ENCODE measurements around the gene C1orf87.

C1orf87 gene

GRCh38 chr1:60073605-60074278 lies at the start of gene C1orf87:
TSS of gene C1orf87 (minus strand) at chr1:60073770. CDS start at chr1:60072643, 1,127 bp downstream.
- DNase-seq, result peak; percentile 4

- no peak for DNase-seq
Observed at GRCh38 chr1:60118085-60118484, 44.5 kb upstream of the C1orf87 start.

GRCh38 chr1:60114745-60115318 lies 41.3 kb upstream of the C1orf87 start:
- DNase-seq, result no peak

GRCh38 chr1:60113596-60113995 lies 40.0 kb upstream of the C1orf87 start:
- no peak for DNase-seq

- DNase-seq, result no peak
Observed at GRCh38 chr1:60113028-60113427, 39.5 kb upstream of the C1orf87 start.

GRCh38 chr1:60111716-60112115 lies 38.1 kb upstream of the C1orf87 start:
- DNase-seq, result no peak

GRCh38 chr1:60111118-60111517 lies 37.5 kb upstream of the C1orf87 start:
- no peak for DNase-seq

- no peak for DNase-seq
Observed at GRCh38 chr1:60108196-60108595, 34.6 kb upstream of the C1orf87 start.

- no peak for DNase-seq
Observed at GRCh38 chr1:60103186-60103585, 29.6 kb upstream of the C1orf87 start.

GRCh38 chr1:60102267-60103061 lies 28.9 kb upstream of the C1orf87 start:
- no peak for DNase-seq

- DNase-seq, result no peak
Observed at GRCh38 chr1:60101516-60101915, 27.9 kb upstream of the C1orf87 start.

GRCh38 chr1:60091195-60091715 lies 17.7 kb upstream of the C1orf87 start:
- no peak for DNase-seq

- no peak for DNase-seq
Observed at GRCh38 chr1:60090655-60091054, 17.1 kb upstream of the C1orf87 start.

- DNase-seq, result no peak
Observed at GRCh38 chr1:60088620-60089155, 15.1 kb upstream of the C1orf87 start.

- DNase-seq, result no peak
Observed at GRCh38 chr1:60087681-60088080, 14.1 kb upstream of the C1orf87 start.

GRCh38 chr1:60078182-60078581 lies 4.6 kb upstream of the C1orf87 start:
- DNase-seq, result no peak

- no peak for DNase-seq
Observed at GRCh38 chr1:60071296-60071695, 2.3 kb downstream of the C1orf87 start.

GRCh38 chr1:60069691-60070090 lies 3.9 kb downstream of the C1orf87 start:
- no peak for DNase-seq

GRCh38 chr1:60068393-60069045 lies 5.1 kb downstream of the C1orf87 start:
- no peak for DNase-seq

- DNase-seq, result no peak
Observed at GRCh38 chr1:60066001-60066400, 7.6 kb downstream of the C1orf87 start.

GRCh38 chr1:60065199-60065598 lies 8.4 kb downstream of the C1orf87 start:
- DNase-seq, result no peak

- DNase-seq, result no peak
Observed at GRCh38 chr1:60063561-60063960, 10.0 kb downstream of the C1orf87 start.

GRCh38 chr1:60059468-60059867 lies 14.1 kb downstream of the C1orf87 start:
- DNase-seq, result no peak

Data from NCI-H526 treated with DMSO at 0.1 percent for 48 hours (cell line).